ENCODE results near the gene KCND2. TPM values are rescaled to one million over a fixed set of nuclear protein-coding genes. Genes with fewer than 3 reads are reported as not detected.
A peak's percentile ranks its signal among the peaks of the same experiment; 100 is the strongest.
"Not testable (repeated sequence)": the region's sequence is repeated elsewhere in the genome, so short reads cannot be mapped to it uniquely, and the experiment has no call there.

KCND2 gene
- total RNA-seq, 1 donor from 2014 or later = 0.61 TPM

DNA sequence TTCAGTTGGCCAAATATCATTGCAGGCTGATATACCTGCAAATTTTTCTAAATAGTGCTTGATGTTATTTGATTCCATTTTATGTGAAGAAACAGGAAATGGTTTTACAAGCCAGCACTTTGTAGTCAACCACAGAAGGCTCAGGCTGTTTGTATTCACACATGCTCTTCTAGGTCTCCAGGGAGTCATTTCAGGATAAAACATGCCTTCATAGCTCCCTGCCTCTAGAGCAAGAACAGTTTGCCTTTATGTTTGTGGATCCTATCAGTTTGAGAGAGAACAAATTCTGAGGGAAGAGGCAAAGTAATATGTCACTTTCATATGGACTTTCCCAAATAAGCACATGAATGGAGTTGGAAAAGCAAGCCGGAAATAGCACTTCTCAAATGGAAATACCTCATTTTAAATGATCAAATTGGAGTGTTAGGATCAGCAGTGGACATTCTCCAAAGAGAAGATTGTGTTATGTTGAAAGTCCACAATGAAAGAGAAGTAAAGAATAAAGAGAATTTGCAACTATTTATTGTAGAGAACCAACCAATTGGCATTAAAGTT, 277.6 kb downstream of the KCND2 start:
- H3K27ac Mint-ChIP-seq (ENCODE audit: unreplicated experiment) = no peak overlapping the region
- H3K36me3 Mint-ChIP-seq (ENCODE audit: low read depth) = no peaks in the 10 kb centered on the region
- no peaks in the 10 kb centered on the region for H3K4me1 Mint-ChIP-seq
- no peak overlapping the region for H3K4me3 Mint-ChIP-seq
- no peaks in the 10 kb centered on the region for H3K27me3 Mint-ChIP-seq (ENCODE audit: low read depth)
- H3K9me3 Mint-ChIP-seq = no peaks in the 10 kb centered on the region
- TF ChIP-seq, protein P1, sequence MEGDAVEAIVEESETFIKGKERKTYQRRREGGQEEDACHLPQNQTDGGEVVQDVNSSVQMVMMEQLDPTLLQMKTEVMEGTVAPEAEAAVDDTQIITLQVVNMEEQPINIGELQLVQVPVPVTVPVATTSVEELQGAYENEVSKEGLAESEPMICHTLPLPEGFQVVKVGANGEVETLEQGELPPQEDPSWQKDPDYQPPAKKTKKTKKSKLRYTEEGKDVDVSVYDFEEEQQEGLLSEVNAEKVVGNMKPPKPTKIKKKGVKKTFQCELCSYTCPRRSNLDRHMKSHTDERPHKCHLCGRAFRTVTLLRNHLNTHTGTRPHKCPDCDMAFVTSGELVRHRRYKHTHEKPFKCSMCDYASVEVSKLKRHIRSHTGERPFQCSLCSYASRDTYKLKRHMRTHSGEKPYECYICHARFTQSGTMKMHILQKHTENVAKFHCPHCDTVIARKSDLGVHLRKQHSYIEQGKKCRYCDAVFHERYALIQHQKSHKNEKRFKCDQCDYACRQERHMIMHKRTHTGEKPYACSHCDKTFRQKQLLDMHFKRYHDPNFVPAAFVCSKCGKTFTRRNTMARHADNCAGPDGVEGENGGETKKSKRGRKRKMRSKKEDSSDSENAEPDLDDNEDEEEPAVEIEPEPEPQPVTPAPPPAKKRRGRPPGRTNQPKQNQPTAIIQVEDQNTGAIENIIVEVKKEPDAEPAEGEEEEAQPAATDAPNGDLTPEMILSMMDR (conservative IDR thresholded peaks at IDR 0.05) = no peak
- no peak for DNase-seq (ENCODE audit: low read depth, low spot score)

DNA sequence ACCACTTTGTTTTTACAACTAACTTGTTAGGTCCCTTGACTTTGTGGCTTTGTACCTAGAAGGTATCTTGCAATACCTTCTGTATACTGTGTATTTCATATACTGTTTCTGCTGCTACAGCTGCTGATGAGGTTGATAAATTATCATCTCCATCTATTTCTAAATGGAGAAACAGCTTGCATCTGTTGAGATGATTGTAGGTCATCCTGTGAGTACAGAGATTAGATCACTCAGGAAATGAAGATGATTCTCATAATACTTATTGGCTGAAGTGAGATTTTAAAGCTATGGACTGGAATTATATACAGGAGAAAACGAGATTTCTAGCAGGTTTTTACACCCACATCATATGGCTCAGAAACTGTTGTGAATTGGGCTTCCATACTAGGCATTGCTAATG, 280.5 kb downstream of the KCND2 start:
- H3K9me3 Mint-ChIP-seq = no peaks in the 10 kb centered on the region
- peaks cover 4% of the 10 kb centered on the region for H3K4me1 Mint-ChIP-seq
- no peak for DNase-seq (ENCODE audit: low read depth, low spot score)
- no peaks in the 10 kb centered on the region for H3K27me3 Mint-ChIP-seq (ENCODE audit: low read depth)
- no peak overlapping the region for H3K4me3 Mint-ChIP-seq
- no peaks in the 10 kb centered on the region for H3K36me3 Mint-ChIP-seq (ENCODE audit: low read depth)
- H3K27ac Mint-ChIP-seq (ENCODE audit: unreplicated experiment) = no peak overlapping the region
- TF ChIP-seq, protein P1 (conservative IDR thresholded peaks at IDR 0.05) = no peak

DNA sequence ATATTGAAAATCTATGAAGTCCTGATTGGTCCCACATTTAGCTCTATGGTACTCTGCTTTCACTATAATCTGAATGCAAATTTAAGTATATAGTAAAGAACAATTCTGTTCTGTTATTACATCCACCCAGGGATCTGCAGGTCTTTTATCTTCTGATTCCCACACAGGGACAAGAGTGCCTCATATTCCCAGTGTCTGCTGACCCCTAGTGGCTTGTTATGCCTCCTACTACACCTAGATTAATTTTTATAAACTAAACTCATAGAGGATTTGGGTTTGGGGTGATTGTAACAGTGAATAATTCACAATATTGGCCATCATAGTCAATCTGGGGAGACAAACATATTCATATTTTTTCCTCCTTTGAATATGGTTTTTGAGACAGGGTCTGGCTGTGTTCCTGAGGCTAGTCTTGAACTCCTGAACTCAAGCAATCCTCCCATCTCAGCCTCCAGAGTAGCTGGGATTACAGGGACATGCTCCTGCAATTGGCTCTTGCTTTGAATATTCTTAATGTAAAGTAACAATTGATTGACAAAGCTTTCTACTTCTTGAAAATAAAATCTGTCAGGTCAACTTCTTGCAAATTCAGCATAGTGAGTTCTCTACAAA, 282.1 kb downstream of the KCND2 start:
- Mint-ChIP-seq H3K9me3 (no peaks in the 10 kb centered on the region), H3K27me3 (ENCODE audit: low read depth) (no peaks in the 10 kb centered on the region), H3K4me3 (no peak overlapping the region), H3K27ac (ENCODE audit: unreplicated experiment) (no peak overlapping the region), H3K4me1 (peaks cover 4% of the 10 kb centered on the region), H3K36me3 (ENCODE audit: low read depth) (no peaks in the 10 kb centered on the region)
- DNase-seq (ENCODE audit: low read depth, low spot score) = peak; percentile 35
- TF ChIP-seq, protein P1 (conservative IDR thresholded peaks at IDR 0.05) = peak; percentile 90

DNA sequence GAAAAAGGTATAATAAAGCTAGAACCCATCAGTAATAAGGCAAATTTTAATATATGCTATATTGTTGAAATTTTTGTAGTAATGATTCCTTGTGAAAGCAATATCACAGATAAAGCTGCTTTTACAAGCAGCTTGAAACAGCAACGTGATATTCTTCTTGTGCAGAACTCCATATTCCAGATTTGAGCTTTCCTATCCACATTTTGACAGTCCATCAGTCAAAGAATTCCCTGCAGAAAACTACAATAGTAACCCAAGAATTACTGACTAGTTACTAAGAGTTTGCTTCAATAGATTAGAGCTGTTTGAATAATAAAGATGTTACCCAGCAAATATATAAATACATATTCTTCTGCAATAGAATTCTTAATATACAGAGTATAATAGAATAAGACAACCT, 291.2 kb downstream of the KCND2 start:
- TF ChIP-seq, protein P1 (conservative IDR thresholded peaks at IDR 0.05) = no peak
- Mint-ChIP-seq H3K4me1 (no peaks in the 10 kb centered on the region), H3K4me3 (no peak overlapping the region), H3K36me3 (ENCODE audit: low read depth) (no peaks in the 10 kb centered on the region), H3K27me3 (ENCODE audit: low read depth) (no peaks in the 10 kb centered on the region), H3K27ac (ENCODE audit: unreplicated experiment) (no peak overlapping the region), H3K9me3 (no peaks in the 10 kb centered on the region)
- DNase-seq (ENCODE audit: low read depth, low spot score) = no peak

DNA sequence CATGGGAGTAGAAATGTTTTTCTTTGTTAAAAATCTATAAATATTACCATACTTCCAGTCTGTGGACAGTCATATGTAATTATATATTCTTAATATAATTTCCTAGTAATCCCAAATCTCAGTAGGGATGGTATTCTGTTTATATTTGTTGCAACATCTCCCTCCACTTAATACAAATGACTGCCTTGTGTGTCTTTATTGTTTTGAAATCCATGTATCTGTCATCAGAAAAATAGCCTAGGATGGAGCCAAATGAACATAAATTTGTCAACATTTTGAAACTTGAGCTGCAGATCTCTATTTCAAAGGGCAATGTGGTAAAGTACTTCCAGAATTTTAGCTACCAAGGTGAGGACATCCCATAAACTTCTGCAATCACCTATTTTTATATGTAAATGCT, 294.2 kb downstream of the KCND2 start:
- H3K9me3 Mint-ChIP-seq = no peaks in the 10 kb centered on the region
- H3K27me3 Mint-ChIP-seq (ENCODE audit: low read depth) = no peaks in the 10 kb centered on the region
- TF ChIP-seq, protein P1 (conservative IDR thresholded peaks at IDR 0.05) = no peak
- H3K36me3 Mint-ChIP-seq (ENCODE audit: low read depth) = no peaks in the 10 kb centered on the region
- H3K27ac Mint-ChIP-seq (ENCODE audit: unreplicated experiment) = no peak overlapping the region
- no peaks in the 10 kb centered on the region for H3K4me1 Mint-ChIP-seq
- DNase-seq (ENCODE audit: low read depth, low spot score) = no peak
- H3K4me3 Mint-ChIP-seq = no peak overlapping the region

DNA sequence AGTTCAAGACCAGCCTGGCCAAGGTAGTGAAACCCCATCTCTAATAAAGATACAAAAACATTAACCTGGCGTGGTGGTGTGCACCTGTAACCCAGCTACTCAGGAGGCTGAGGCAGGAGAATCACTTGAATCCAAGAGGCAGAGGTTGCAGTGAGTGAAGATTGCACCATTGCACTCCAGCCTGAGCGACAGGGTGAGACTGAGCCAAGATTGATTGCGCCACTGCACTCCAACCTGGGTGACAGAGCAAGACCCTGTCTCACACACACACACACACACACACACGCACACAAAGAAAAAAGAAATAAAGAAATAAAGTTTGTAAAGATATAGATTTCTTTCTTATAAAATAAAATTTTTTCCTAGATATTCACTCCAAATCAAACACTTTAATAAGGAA, 305.7 kb downstream of the KCND2 start:
- H3K27me3 Mint-ChIP-seq (ENCODE audit: low read depth); H3K4me3 Mint-ChIP-seq; H3K4me1 Mint-ChIP-seq; H3K36me3 Mint-ChIP-seq (ENCODE audit: low read depth); H3K27ac Mint-ChIP-seq (ENCODE audit: unreplicated experiment); DNase-seq (ENCODE audit: low read depth, low spot score); H3K9me3 Mint-ChIP-seq: not testable (repeated sequence)

Measured in neural crest cell (in vitro differentiated cells).